Stimulated activated naive CD8-positive, alpha-beta T cell treated with anti-CD3 and anti-CD28 coated beads, Interleukin-15, amount 100 ng/mL, for 72 hours (primary cell): ENCODE data around the gene SSU72.
"Not testable (repeated sequence)": the region's sequence is repeated elsewhere in the genome, so short reads cannot be mapped to it uniquely, and the experiment has no call there.

ENCODE experiments used
- ATAC-seq: fragments of 150-1000 bp; cut with Tn5 transposase; 2 replicates; pipeline ENCODE4 v1.10.0; 2021; ENCODE audit warnings: mild to moderate bottlenecking, moderate library complexity
- DNase-seq, 2 donors: peaks; one replicate each; pipeline ENCODE4 v3.0.0; 2021 to 2022
- H3K27ac Mint-ChIP-seq, 2 donors: one replicate each; pipeline ENCODE4 v1.8.0; 2022; ENCODE audit warnings: mild to moderate bottlenecking in 2 of 2, mixed read lengths in 2 of 2, moderate library complexity in 2 of 2
- H3K27me3 Mint-ChIP-seq: one replicate; pipeline ENCODE4 v1.8.0; 2022; ENCODE audit warnings: mixed read lengths
- H3K4me1 Mint-ChIP-seq: one replicate; pipeline ENCODE4 v1.8.0; 2022; ENCODE audit warnings: mild to moderate bottlenecking, mixed read lengths
- H3K4me3 Mint-ChIP-seq, 2 donors: one replicate each; pipeline ENCODE4 v1.8.0; 2022; ENCODE audit warnings: mild to moderate bottlenecking in 2 of 2, mixed read lengths in 2 of 2, moderate library complexity in 1 of 2
- H3K9me3 Mint-ChIP-seq, 2 donors: one replicate each; pipeline ENCODE4 v1.8.0; 2022; ENCODE audit warnings: mixed read lengths in 2 of 2

SSU72 gene

DNA sequence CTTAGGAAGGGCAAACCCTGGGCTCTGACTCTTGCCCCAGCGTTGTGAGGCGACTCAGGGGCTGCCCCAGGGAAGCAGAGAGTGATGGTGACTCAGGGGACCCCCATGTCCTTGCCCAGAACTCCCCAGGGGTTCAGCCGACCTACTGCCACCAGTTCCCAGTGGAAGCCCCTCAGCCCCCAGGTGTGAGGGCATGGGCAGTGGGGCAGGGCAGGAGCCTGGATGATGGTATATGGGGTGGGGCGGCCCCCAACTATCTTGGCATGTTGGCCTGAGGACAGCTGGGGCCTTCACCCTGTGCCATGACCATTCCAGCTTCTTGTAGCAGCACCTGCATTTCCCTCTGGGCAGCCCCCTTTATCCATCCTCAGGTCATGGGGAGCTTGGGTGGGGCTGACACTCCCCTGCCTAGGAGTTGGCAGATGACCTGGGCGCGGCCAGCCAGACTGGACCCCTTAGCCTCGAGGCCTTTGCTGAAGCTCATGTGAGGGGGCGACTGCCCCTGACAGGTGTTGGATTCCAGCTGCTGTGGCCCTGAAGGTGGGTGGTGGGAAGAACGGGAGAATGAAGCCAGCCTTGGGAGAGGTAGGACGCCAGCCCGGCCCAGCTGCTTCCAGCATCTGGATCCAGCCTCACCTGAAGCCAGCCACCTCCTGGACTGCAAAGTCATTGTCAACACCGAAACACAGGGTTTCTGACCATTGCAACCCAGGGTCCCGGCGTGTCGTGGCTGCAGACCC is 27.1 kb upstream of the SSU72 start:
- H3K9me3 Mint-ChIP-seq, result no peaks in the 10 kb centered on the region
- H3K27me3 Mint-ChIP-seq, result peaks cover 16% of the 10 kb centered on the region
- DNase-seq (no peak), ATAC-seq (no peak)
- H3K4me3 Mint-ChIP-seq, result peak overlapping the region in 1 of 2 donors; percentile 73
- no peak overlapping the region for H3K27ac Mint-ChIP-seq
- peaks cover 29% of the 10 kb centered on the region for H3K4me1 Mint-ChIP-seq

DNA sequence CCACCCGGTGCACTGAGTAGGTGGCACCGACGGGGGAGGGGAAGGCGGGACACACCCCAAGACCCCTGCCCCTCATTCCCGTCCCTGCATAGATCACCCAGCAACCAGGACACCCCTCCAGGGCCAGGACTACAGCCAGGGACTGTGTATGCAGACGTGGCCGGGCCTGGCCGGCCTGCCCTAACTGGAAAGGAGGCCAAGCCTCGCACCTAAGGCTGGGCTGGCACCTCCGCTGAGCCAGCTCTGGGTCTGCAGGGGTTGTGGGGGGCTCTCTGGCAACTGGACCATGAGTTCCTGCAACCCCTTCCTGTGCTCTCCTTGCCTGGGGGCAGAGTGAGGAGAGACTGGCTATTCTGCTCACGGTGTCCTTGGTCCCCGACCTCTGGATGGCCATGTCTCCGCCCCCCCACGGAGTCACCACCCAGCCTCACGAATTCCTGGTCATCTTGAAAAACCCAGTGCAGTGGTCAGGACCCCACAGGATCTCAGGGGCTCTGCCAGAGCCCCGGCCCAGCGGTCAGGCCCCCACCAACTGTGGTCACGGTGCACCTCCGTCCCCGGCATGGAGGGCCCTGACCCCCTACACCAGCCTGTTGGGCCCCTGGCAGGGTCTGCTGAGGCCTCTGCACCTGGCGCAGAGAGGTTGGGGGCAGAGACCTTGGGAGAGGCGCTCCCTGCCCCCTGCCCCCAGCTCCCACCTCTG is 26.3 kb upstream of the SSU72 start:
- no peak overlapping the region for H3K27ac Mint-ChIP-seq
- H3K9me3 Mint-ChIP-seq, result no peaks in the 10 kb centered on the region
- no peak for DNase-seq
- peaks cover 16% of the 10 kb centered on the region for H3K27me3 Mint-ChIP-seq
- peaks cover 26% of the 10 kb centered on the region for H3K4me1 Mint-ChIP-seq
- ATAC-seq, result no peak
- H3K4me3 Mint-ChIP-seq, result peak overlapping the region; percentile 62 to 73

DNA sequence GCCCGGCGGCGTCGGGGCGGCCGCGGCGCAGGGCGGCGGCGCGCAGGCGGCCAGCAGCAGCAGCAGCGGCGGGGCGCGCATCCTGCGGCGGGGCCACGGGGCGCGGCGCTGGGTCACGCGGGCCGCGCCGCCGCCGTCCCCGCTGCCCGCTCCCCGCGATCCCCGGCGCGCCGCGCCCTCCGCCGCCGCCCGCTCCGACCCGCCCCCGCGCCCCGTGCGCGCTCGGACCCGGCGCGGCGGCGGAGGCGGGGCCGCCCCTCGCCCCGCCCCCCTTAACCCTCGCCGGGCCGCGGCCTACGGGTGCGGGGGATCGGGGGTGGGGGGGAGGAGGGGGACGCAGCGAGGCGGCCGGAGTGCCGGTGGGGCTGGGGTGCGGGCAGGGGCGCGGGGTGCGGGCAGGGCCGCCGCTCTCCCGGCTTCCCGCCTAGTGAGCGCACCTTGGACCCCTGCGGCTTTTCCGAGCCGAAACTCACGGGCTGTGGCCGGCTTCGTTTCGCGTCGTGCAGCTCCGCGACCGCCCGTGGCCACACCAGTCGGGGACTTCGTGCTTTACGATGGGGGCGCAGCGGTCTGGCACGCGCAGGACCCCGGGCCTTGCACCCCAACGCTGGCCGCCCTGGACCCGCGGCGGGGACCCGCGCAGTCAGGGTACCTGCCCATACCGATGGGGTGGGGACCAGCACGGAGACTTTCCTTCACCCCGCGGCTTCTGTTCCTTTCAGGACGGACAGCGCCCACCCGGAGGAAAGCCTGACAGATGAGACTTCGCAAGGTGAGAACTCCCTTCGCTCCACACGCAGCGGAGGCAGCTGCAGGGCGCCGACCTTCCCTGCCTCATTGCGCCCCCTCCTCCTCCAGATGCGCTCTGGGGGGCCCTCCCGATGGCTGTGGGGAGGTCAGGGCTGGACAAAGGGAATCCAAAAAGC is 25.5 kb upstream of the SSU72 start, which contains the start of gene FNDC10:
Gene FNDC10, minus strand, starts transcription at position 201 of the 926 bp plus-strand sequence. Its CDS starts 120 bp downstream, at position 81.
- Mint-ChIP-seq H3K27ac (peak within 1 kb of the TSS in 1 of 2 donors; percentile 73), H3K27me3 (peaks cover 16% of the 10 kb centered on the region), H3K4me1 (peaks cover 26% of the 10 kb centered on the region), H3K9me3 (no peaks in the 10 kb centered on the region), H3K4me3 (peak within 1 kb of the TSS; percentile 78 to 88)
- DNase-seq (no peak), ATAC-seq (peak; percentile 35)

GRCh38 chr1:1599030-1599934 is 24.6 kb upstream of the SSU72 start:
- Mint-ChIP-seq H3K27me3 (peaks cover 16% of the 10 kb centered on the region), H3K4me3 (peak overlapping the region; percentile 78 to 88), H3K27ac (peak overlapping the region in 1 of 2 donors; percentile 73), H3K4me1 (peaks cover 26% of the 10 kb centered on the region), H3K9me3 (no peaks in the 10 kb centered on the region)
- ATAC-seq, result peak; percentile 62
- DNase-seq, result peak; percentile 43 to 46

DNA sequence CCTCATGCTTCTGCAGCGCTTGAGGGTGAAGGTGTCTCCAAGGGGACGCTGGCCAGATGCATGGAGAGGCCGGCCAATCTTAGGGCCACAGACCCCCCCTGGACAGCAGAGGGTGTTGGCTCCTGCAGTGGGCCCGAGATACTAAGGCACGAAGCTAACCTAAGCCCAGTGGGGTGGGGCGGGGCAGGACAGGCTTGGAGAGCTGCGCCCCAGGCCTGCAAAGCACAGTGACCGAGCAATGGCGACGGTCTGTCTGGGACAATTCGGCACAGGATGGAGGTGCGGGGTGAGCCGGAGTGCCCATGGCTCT is 24.0 kb upstream of the SSU72 start:
- Mint-ChIP-seq H3K27ac (no peak overlapping the region), H3K27me3 (peaks cover 16% of the 10 kb centered on the region), H3K4me1 (peaks cover 26% of the 10 kb centered on the region), H3K9me3 (no peaks in the 10 kb centered on the region), H3K4me3 (peak overlapping the region; percentile 78 to 88)
- ATAC-seq (no peak), DNase-seq (no peak)

DNA sequence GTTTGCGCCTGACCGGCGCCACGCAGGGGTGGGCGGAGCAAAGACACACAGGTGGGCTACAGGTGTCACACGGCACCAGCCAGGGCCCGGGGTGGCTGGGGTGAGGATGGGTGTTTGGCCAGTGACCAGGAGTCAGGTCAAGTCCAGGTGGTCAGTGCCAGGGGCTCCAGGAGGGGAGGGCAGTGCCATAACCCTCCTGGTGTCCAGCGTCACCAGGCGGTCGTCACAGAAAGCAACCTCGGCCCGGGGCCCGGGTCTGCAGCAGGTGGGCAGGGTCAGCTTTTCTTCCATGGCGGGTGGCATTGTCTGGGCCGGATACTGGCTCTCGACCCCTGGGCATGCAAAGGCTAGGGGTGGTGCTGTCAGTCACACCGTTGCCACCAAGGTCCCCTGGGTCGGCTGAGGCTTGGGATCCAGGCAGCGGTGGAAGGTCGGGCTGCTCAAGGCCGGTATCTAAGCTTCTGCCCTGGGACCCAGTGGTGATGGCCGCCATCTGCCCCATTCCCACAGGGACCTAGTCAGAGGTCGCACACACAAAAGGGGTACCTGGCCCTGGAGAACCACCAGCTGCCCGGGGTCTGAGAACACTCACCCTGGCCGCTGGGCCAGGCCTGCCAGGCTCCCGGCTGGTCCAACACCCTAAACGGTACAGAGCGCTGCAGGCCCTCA is 23.5 kb upstream of the SSU72 start:
- Mint-ChIP-seq H3K27me3 (peaks cover 16% of the 10 kb centered on the region), H3K4me3 (peak overlapping the region in 1 of 2 donors; percentile 78), H3K27ac (no peak overlapping the region), H3K9me3 (no peaks in the 10 kb centered on the region), H3K4me1 (peaks cover 26% of the 10 kb centered on the region)
- no peak for ATAC-seq
- DNase-seq, result no peak

GRCh38 chr1:1597275-1597930 is 22.7 kb upstream of the SSU72 start:
- DNase-seq (no peak), ATAC-seq (peak; percentile 41)
- H3K4me1 Mint-ChIP-seq, result peaks cover 20% of the 10 kb centered on the region
- no peak overlapping the region for H3K27ac Mint-ChIP-seq
- no peaks in the 10 kb centered on the region for H3K9me3 Mint-ChIP-seq
- peaks cover 16% of the 10 kb centered on the region for H3K27me3 Mint-ChIP-seq
- H3K4me3 Mint-ChIP-seq, result no peak overlapping the region

DNA sequence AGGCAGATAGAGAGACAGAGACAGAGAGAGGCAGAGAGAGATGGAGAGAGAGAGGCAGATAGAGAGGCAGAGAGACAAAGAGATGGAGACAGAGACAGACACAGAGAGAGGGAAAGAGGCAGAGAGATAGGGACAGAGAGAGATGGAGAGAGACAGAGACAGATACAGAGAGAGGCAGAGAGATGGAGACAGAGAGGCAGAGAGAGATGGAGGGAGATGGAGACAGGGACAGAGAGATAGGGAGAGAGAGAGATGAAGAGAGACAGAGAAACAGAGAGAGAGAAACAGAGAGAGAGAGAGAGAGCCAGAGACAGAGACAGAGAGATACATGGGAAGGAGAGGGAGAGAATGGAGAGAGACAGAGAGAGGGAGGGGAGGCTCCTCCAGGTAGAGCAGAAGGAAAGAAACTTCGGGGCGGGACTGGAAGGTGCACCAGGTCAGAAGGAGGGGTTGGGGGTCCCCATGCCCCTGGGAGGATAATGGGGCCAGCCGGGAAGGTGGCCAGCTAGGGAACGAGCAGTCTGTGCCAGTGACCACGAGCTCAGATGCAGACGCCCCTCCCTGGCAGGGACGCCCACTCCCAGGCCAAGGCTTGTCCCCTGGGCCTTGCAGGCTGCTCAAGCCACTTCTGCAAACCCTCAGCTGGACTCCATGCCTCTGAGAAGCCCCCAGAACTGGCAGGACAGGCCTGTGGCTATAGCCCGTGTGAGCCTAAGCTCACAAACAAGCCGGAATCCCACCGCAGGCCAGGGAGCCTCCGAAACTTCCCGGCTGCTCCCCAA is 22.0 kb upstream of the SSU72 start:
- peaks cover 16% of the 10 kb centered on the region for H3K4me1 Mint-ChIP-seq
- ATAC-seq (no peak), DNase-seq (no peak)
- no peak overlapping the region for H3K4me3 Mint-ChIP-seq
- no peak overlapping the region for H3K27ac Mint-ChIP-seq
- H3K9me3 Mint-ChIP-seq, result no peaks in the 10 kb centered on the region
- peaks cover 16% of the 10 kb centered on the region for H3K27me3 Mint-ChIP-seq

DNA sequence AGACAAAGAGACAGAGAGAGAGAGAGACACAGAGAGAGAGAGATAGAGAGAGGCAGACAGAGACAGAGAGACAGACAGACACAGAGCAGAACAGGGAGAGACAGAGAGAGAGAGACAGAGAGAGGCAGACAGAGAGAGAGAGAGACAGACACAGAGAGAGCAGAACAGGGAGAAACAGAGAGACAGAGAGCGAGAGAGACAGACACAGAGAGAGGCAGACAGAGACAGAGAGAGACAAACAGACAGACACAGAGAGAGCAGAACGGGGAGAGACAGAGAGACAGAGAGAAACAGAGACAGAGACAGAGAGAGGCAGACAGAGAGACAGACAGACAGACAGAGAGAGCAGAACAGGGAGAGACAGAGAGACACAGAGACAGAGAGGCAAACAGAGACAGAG is 20.7 kb upstream of the SSU72 start:
- H3K27ac Mint-ChIP-seq, DNase-seq, H3K27me3 Mint-ChIP-seq, H3K9me3 Mint-ChIP-seq, H3K4me3 Mint-ChIP-seq, ATAC-seq: not testable (repeated sequence)
- H3K4me1 Mint-ChIP-seq, result peaks cover 11% of the 10 kb centered on the region

- Mint-ChIP-seq H3K4me1 (peaks cover 11% of the 10 kb centered on the region), H3K27me3 (peaks cover 9% of the 10 kb centered on the region), H3K4me3 (no peak overlapping the region), H3K27ac (no peak overlapping the region), H3K9me3 (no peaks in the 10 kb centered on the region)
- peak; percentile 22 for ATAC-seq
- DNase-seq, result no peak
Measured at GRCh38 chr1:1594602-1595260, 20.1 kb upstream of the SSU72 start.

- Mint-ChIP-seq H3K27ac (no peak overlapping the region), H3K4me1 (peaks cover 9% of the 10 kb centered on the region), H3K4me3 (no peak overlapping the region), H3K27me3 (peaks cover 6% of the 10 kb centered on the region), H3K9me3 (no peaks in the 10 kb centered on the region)
- ATAC-seq (no peak), DNase-seq (no peak)
Measured at GRCh38 chr1:1593834-1594601, 19.4 kb upstream of the SSU72 start.

DNA sequence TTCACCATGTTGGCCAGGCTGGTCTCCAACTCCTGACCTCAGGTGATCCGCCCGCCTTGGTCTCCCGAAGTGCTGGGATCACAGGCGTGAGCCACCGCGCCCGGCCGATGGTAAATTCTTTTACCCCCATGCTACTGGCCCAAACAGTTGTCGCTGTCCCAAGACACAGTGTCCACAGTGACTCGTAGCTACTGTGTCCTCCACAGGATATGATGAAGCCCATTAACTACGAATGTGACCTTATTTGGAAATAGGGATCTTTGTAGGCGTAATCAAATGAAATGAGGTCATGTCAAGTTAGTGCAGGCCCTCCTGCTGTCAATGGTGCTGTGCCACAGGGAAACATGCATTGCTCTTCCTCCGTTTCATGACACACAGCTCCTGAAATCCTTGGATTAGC is 16.8 kb upstream of the SSU72 start:
- Mint-ChIP-seq H3K27me3 (peaks cover 10% of the 10 kb centered on the region), H3K4me3 (no peak overlapping the region)
- no peak for DNase-seq

More for the DNA sequence above, 16.8 kb upstream of the SSU72 start:
- Mint-ChIP-seq H3K27ac (no peak overlapping the region), H3K4me1 (no peaks in the 10 kb centered on the region), H3K9me3 (no peaks in the 10 kb centered on the region)
- no peak for ATAC-seq
